H1 (cell line): Measurements from ENCODE around the gene KIF13A. TPM values are rescaled to one million over a fixed set of nuclear protein-coding genes. Genes with fewer than 3 reads are reported as not detected.

ENCODE experiments used
- CTCF ChIA-PET: fragments of 300-600 bp; sonication (Branson Sonifier 250); formaldehyde crosslinking; loops from one replicate; lab custom pipeline; 2021; ENCODE audit not compliant: partially characterized antibody; lab: Charles Lee
- POLR2A ChIA-PET: fragments of 300-600 bp; sonication (Branson Sonifier 250); formaldehyde crosslinking; loops from one replicate; lab custom pipeline; 2021; ENCODE audit warnings: inconsistent platforms; ENCODE audit not compliant: partially characterized antibody; lab: Charles Lee
- DNase-seq, 2 experiments: peaks; one replicate each; pipeline versions ENCODE4 v3.0.0 to v3.0.0-alpha.2; 2010 to 2022; ENCODE audit warnings: low spot score in 2 of 2, low read depth in 1 of 2, mixed read lengths in 1 of 2
- FAIRE-seq: peaks from 2 replicates; lab custom pipeline; 2011; peaks lifted over from hg19 to GRCh38; lab: Jason Lieb, UNC
- H2AFZ ChIP-seq: 2 replicates; pipeline ENCODE4 v1.8.1; 2012; ENCODE audit warnings: low read length, inconsistent platforms
- H2AK5ac ChIP-seq: 2 replicates; pipeline ENCODE4 v1.6.1; 2013; ENCODE audit warnings: low read depth, low read length
- H2BK120ac ChIP-seq: replicated peaks from 2 replicates; pipeline ENCODE3; 2013; ENCODE audit warnings: low read depth, low read length, inconsistent platforms
- H2BK12ac ChIP-seq: 2 replicates; pipeline ENCODE4 v1.6.1; 2013; ENCODE audit warnings: low read depth, low read length
- H2BK15ac ChIP-seq: 2 replicates; pipeline ENCODE4 v1.6.1; 2013; ENCODE audit warnings: low read length
- H2BK20ac ChIP-seq: 2 replicates; pipeline ENCODE4 v1.6.1; 2013; ENCODE audit warnings: low read length
- H2BK5ac ChIP-seq: 2 replicates; pipeline ENCODE4 v1.6.1; 2013; ENCODE audit warnings: low read depth, low read length
- H3K14ac ChIP-seq: 2 replicates; pipeline ENCODE4 v1.6.1; 2013; ENCODE audit warnings: inconsistent platforms; ENCODE audit not compliant: insufficient read length
- H3K18ac ChIP-seq: 2 replicates; pipeline ENCODE4 v1.6.1; 2013; ENCODE audit warnings: low read length; ENCODE audit errors: extremely low read depth
- H3K23ac ChIP-seq: 2 replicates; pipeline ENCODE4 v1.6.1; 2013; ENCODE audit warnings: inconsistent platforms; ENCODE audit not compliant: insufficient read length
- H3K23me2 ChIP-seq: 2 replicates; pipeline ENCODE4 v1.6.1; 2013; ENCODE audit warnings: low read depth, low read length
- H3K27ac ChIP-seq: 2 replicates; pipeline ENCODE4 v1.6.1; 2011; ENCODE audit warnings: low read depth, low read length, inconsistent platforms
- H3K27me3 ChIP-seq, 4 experiments: replicated peaks in 1 of 4; 1 replicate in 1 of 4; 2 replicates in 3 of 4; pipeline versions ENCODE4 v1.6.1 to v1.8.1; 2011 to 2013; ENCODE audit warnings: low read length in 3 of 4, mild to moderate bottlenecking in 3 of 4, inconsistent platforms in 2 of 4, mixed read lengths in 2 of 4, moderate library complexity in 1 of 4; ENCODE audit not compliant: control insufficient read depth in 3 of 4, insufficient read depth in 3 of 4; ENCODE audit errors: extremely low read depth in 1 of 4
- H3K36me3 ChIP-seq, 4 experiments: 2 replicates each; pipeline versions ENCODE4 v1.6.1 to v1.8.1; 2011 to 2013; ENCODE audit warnings: mild to moderate bottlenecking in 4 of 4, low read length in 3 of 4, moderate library complexity in 2 of 4, control low read depth in 1 of 4, inconsistent platforms in 1 of 4; ENCODE audit not compliant: insufficient read depth in 4 of 4, control insufficient read depth in 2 of 4
- H3K4ac ChIP-seq: replicated peaks from 2 replicates; pipeline ENCODE3; 2013; ENCODE audit warnings: low read length, low read depth, mixed read lengths, inconsistent platforms; ENCODE audit not compliant: insufficient read length
- H3K4me1 ChIP-seq, 4 experiments: replicated peaks in 1 of 4; 1 replicate in 1 of 4; 2 replicates in 3 of 4; pipeline versions ENCODE4 v1.6.1 to v1.8.1; 2011 to 2013; ENCODE audit warnings: low read length in 3 of 4, inconsistent platforms in 2 of 4, mixed read lengths in 1 of 4; ENCODE audit not compliant: insufficient read depth in 4 of 4, control insufficient read depth in 3 of 4
- H3K4me2 ChIP-seq, 2 experiments: 2 replicates each; pipeline versions ENCODE4 v1.6.1 to v1.8.1; 2011 to 2013; ENCODE audit warnings: low read depth in 2 of 2, low read length in 2 of 2, control low read depth in 1 of 2, inconsistent platforms in 1 of 2, mild to moderate bottlenecking in 1 of 2; ENCODE audit not compliant: insufficient read depth in 1 of 2
- H3K4me3 ChIP-seq, 4 experiments: fragments of 200-600, 300-600 bp in 1 of 4; sonication (generic), shearing (Covaris generic), sonication (Bioruptor Twin) in 1 of 4; 2 replicates each; pipeline versions ENCODE4 v1.5.1 to v1.8.1; 2011 to 2016; ENCODE audit warnings: low read length in 4 of 4, low read depth in 3 of 4, control low read depth in 2 of 4, inconsistent platforms in 2 of 4, mild to moderate bottlenecking in 2 of 4, mixed read lengths in 1 of 4, moderate library complexity in 1 of 4; ENCODE audit not compliant: insufficient read depth in 2 of 4; ENCODE audit errors: extremely low read depth in 1 of 4
- H3K56ac ChIP-seq: replicated peaks from 2 replicates; pipeline ENCODE3; 2013; ENCODE audit warnings: low read depth, mild to moderate bottlenecking, mixed read lengths, low read length, inconsistent platforms; ENCODE audit not compliant: insufficient read length
- H3K79me1 ChIP-seq: 2 replicates; pipeline ENCODE4 v1.6.1; 2013; ENCODE audit warnings: low read depth, low read length, control low read depth
- H3K79me2 ChIP-seq, 2 experiments: 2 replicates each; pipeline versions ENCODE4 v1.6.1 to v1.8.1; 2012 to 2013; ENCODE audit warnings: low read length in 2 of 2, mild to moderate bottlenecking in 2 of 2, inconsistent platforms in 1 of 2; ENCODE audit not compliant: insufficient read depth in 2 of 2, control insufficient read depth in 1 of 2
- H3K9ac ChIP-seq, 4 experiments: replicated peaks in 1 of 4; 1 replicate in 1 of 4; 2 replicates in 3 of 4; pipeline versions ENCODE4 v1.6.1 to v1.8.1; 2011 to 2013; ENCODE audit warnings: low read depth in 3 of 4, low read length in 3 of 4, control low read depth in 2 of 4, mild to moderate bottlenecking in 2 of 4, moderate library complexity in 2 of 4, inconsistent platforms in 1 of 4; ENCODE audit errors: extremely low read depth in 1 of 4
- H3K9me3 ChIP-seq, 2 experiments: 2 replicates each; pipeline versions ENCODE4 v1.6.1 to v1.8.1; 2012 to 2013; ENCODE audit warnings: mild to moderate bottlenecking in 2 of 2, moderate library complexity in 2 of 2, control low read depth in 1 of 2, inconsistent platforms in 1 of 2, low read depth in 1 of 2, low read length in 1 of 2, mixed read lengths in 1 of 2; ENCODE audit not compliant: insufficient read depth in 2 of 2
- H4K20me1 ChIP-seq, 2 experiments: replicated peaks in 1 of 2; 2 replicates each; pipeline versions ENCODE3 to v1.8.1; 2011 to 2013; ENCODE audit warnings: inconsistent platforms in 2 of 2, low read length in 2 of 2, mild to moderate bottlenecking in 1 of 2; ENCODE audit not compliant: insufficient read depth in 2 of 2, control insufficient read depth in 1 of 2
- H4K5ac ChIP-seq: 2 replicates; pipeline ENCODE4 v1.6.1; 2013; ENCODE audit warnings: low read length, low read depth, mixed read lengths, inconsistent platforms; ENCODE audit not compliant: insufficient read length
- H4K8ac ChIP-seq: 2 replicates; pipeline ENCODE4 v1.8.0; 2013; ENCODE audit warnings: mild to moderate bottlenecking, moderate library complexity, low read length, inconsistent platforms; ENCODE audit not compliant: insufficient read depth; ENCODE audit errors: extremely low read depth
- H4K91ac ChIP-seq: replicated peaks from 2 replicates; pipeline ENCODE3; 2013; ENCODE audit warnings: low read length, mixed read lengths, inconsistent platforms; ENCODE audit not compliant: insufficient read length
- KDM5A ChIP-seq: fragments of 200-600 bp; IDR thresholded peaks from 2 replicates; pipeline ENCODE4 v1.7.1; 2012; ENCODE audit warnings: mild to moderate bottlenecking, low read length, inconsistent platforms, mixed read lengths
- RBBP5 ChIP-seq: IDR thresholded peaks from 2 replicates; pipeline ENCODE4 v1.7.1; 2012; ENCODE audit warnings: low read depth, mild to moderate bottlenecking, inconsistent platforms, low read length, moderate library complexity, borderline replicate concordance
- ZNF274 ChIP-seq: IDR thresholded peaks from 2 replicates; pipeline ENCODE4 v1.7.0; 2012; ENCODE audit warnings: low read length, borderline replicate concordance; ENCODE audit errors: extremely low read depth
- WGBS, 2 experiments: shearing (Covaris generic) in 1 of 2; methylation state at CpG; one replicate each; pipeline versions ENCODE4 v1.1.6 to v1.1.7; 2013 to 2015; ENCODE audit warnings: low lambda C conversion rate in 2 of 2, mixed read lengths in 2 of 2, inconsistent platforms in 1 of 2, low coverage in 1 of 2, missing lambda C conversion rate in 1 of 2; ENCODE audit not compliant: insufficient replicate concordance in 2 of 2, insufficient coverage in 1 of 2, insufficient read length in 1 of 2; ENCODE audit errors: extremely low coverage in 1 of 2, missing lambda C conversion rate in 1 of 2; 5-methylcytosine and 5-hydroxymethylcytosine counted together
- polyA plus RNA-seq, 7 experiments: library from polyadenylated mRNA; depleted of rRNA in 3 of 7; stranded (reverse) in 5 of 7; unstranded in 2 of 7; fragments of >200 nt in 5 of 7; fragments of 200-250 nt in 2 of 7; gene quantifications; 1 replicate in 5 of 7; 2 replicates in 1 of 7; 4 replicates in 1 of 7; pipeline versions ENCODE4 v1.2.1 to v1.2.3, GENCODE V29; 2011 to 2013; ENCODE audit warnings: missing spikeins in 2 of 7, mixed read lengths in 2 of 7
- total RNA-seq: library from RNA; stranded (reverse); fragmentation: NEBNext Ultra II Directional; extraction: Animal tissue kit (Norgen Biotek cat#: 25700); gene quantifications from 2 replicates; pipeline ENCODE4 v1.2.1, GENCODE V29; 2021

The KIF13A gene
- total and polyA plus RNA-seq, 2 of the 8 experiments (the other 6 are each of a cell fraction or from before 2014, with no cell fraction given): 14.7 to 40.8 TPM

GRCh38 chr6:17945575-17945974, 41.9 kb downstream of the KIF13A start:
- TF ChIP-seq ZNF274 (no peak), KDM5A (no peak), RBBP5 (no peak)
- TF ChIP-seq, all 59 proteins: peak for 0
- H4K20me1 ChIP-seq: no peaks in the 10 kb centered on the region
- no peak for DNase-seq

More at GRCh38 chr6:17945575-17945974, 41.9 kb downstream of the KIF13A start:
- no peak for FAIRE-seq
- Histone ChIP-seq H2BK120ac (no peak overlapping the region), H2BK5ac (no peak overlapping the region), H3K79me2 (peaks cover 0 to 80% of the 10 kb centered on the region in 2 experiments; a peak in 2 of 4 replicates), H2BK12ac (no peak overlapping the region), H2AK5ac (no peak overlapping the region), H2BK15ac (no peak overlapping the region), H4K5ac (no peak overlapping the region), H3K4me3 (no peak overlapping the region), H3K4me1 (peaks cover 0 to 2% (median 0%) of the 10 kb centered on the region in 4 experiments; a peak in 3 of 7 replicates), H3K9ac (no peak overlapping the region), H2AFZ (no peak overlapping the region), H3K27ac (no peak overlapping the region), H4K8ac (no peak overlapping the region), H3K56ac (no peak overlapping the region), H4K91ac (no peak overlapping the region), H3K9me3 (no peaks in the 10 kb centered on the region), H3K27me3 (no peaks in the 10 kb centered on the region), H3K36me3 (no peaks in the 10 kb centered on the region), H3K4ac (no peak overlapping the region), H3K14ac (no peak overlapping the region), H3K23me2 (no peaks in the 10 kb centered on the region), H3K4me2 (no peak overlapping the region), H2BK20ac (no peak overlapping the region), H3K18ac (no peak overlapping the region), H3K79me1 (no peaks in the 10 kb centered on the region), H3K23ac (no peak overlapping the region)
- ChIA-PET POLR2A (no interaction called here), CTCF (no interaction called here)
- whole genome bisulfite sequencing, 2 experiments: 88% methylated on average over 2 of the region's 2 CpGs; no CpG with 5 or more reads in 1 of the 2 experiments
